Skeletal muscle satellite cell (primary cell): ENCODE data around the gene BEGAIN.

ENCODE experiments used
- H3K27me3 ChIP-seq: 2 replicates; pipeline ENCODE4 v1.7.0; 2013; ENCODE audit warnings: low read length; ENCODE audit not compliant: control insufficient read depth, insufficient read depth
- H3K36me3 ChIP-seq: 2 replicates; pipeline ENCODE4 v1.7.0; 2013; ENCODE audit warnings: mild to moderate bottlenecking, control low read depth, low read length; ENCODE audit not compliant: insufficient read depth
- H3K4me1 ChIP-seq: 2 replicates; pipeline ENCODE4 v1.7.0; 2013; ENCODE audit warnings: low read length; ENCODE audit not compliant: control insufficient read depth, insufficient read depth
- H3K4me2 ChIP-seq: 2 replicates; pipeline ENCODE4 v1.7.0; 2013; ENCODE audit warnings: mild to moderate bottlenecking, low read length
- H3K4me3 ChIP-seq: 2 replicates; pipeline ENCODE4 v1.7.0; 2013; ENCODE audit warnings: low read length
- H3K9ac ChIP-seq: 2 replicates; pipeline ENCODE4 v1.7.0; 2013; ENCODE audit warnings: mild to moderate bottlenecking, low read depth, low read length, moderate library complexity
- H3K9me3 ChIP-seq: replicated peaks from 2 replicates; pipeline ENCODE4 v1.7.0; 2013; ENCODE audit warnings: mild to moderate bottlenecking, control low read depth, low read length

BEGAIN gene

GRCh38 chr14:100557658-100558057 is 29.6 kb downstream of the BEGAIN start:
- no peaks in the 10 kb centered on the region for H3K9me3 ChIP-seq
- H3K9ac ChIP-seq: no peak overlapping the region
- no peaks in the 10 kb centered on the region for H3K36me3 ChIP-seq
- peaks cover 5% of the 10 kb centered on the region for H3K4me1 ChIP-seq
- H3K4me2 ChIP-seq: no peak overlapping the region
- H3K4me3 ChIP-seq: no peak overlapping the region
- H3K27me3 ChIP-seq: peaks cover 37% of the 10 kb centered on the region

GRCh38 chr14:100556936-100557505 is 30.2 kb downstream of the BEGAIN start:
- Histone ChIP-seq H3K4me1 (peaks cover 5% of the 10 kb centered on the region), H3K36me3 (no peaks in the 10 kb centered on the region), H3K9ac (no peak overlapping the region), H3K27me3 (peaks cover 37% of the 10 kb centered on the region), H3K9me3 (no peaks in the 10 kb centered on the region), H3K4me2 (no peak overlapping the region), H3K4me3 (no peak overlapping the region)

- no peak overlapping the region for H3K4me3 ChIP-seq
- H3K4me1 ChIP-seq: peaks cover 5% of the 10 kb centered on the region
- no peaks in the 10 kb centered on the region for H3K9me3 ChIP-seq
- H3K4me2 ChIP-seq: no peak overlapping the region
- no peaks in the 10 kb centered on the region for H3K36me3 ChIP-seq
- no peak overlapping the region for H3K9ac ChIP-seq
- H3K27me3 ChIP-seq: peaks cover 37% of the 10 kb centered on the region
These were observed 31.1 kb downstream of the BEGAIN start for GRCh38 chr14:100556140-100556475.

GRCh38 chr14:100555436-100556139 is 31.6 kb downstream of the BEGAIN start:
- no peak overlapping the region for H3K4me3 ChIP-seq
- H3K4me1 ChIP-seq: peaks cover 5% of the 10 kb centered on the region
- H3K36me3 ChIP-seq: no peaks in the 10 kb centered on the region
- peaks cover 37% of the 10 kb centered on the region for H3K27me3 ChIP-seq
- H3K9ac ChIP-seq: no peak overlapping the region
- H3K4me2 ChIP-seq: no peak overlapping the region
- H3K9me3 ChIP-seq: no peaks in the 10 kb centered on the region

GRCh38 chr14:100554696-100555320 is 32.4 kb downstream of the BEGAIN start:
- H3K27me3 ChIP-seq: peaks cover 37% of the 10 kb centered on the region
- H3K4me1 ChIP-seq: peaks cover 5% of the 10 kb centered on the region
- H3K4me3 ChIP-seq: no peak overlapping the region
- no peaks in the 10 kb centered on the region for H3K9me3 ChIP-seq
- no peak overlapping the region for H3K4me2 ChIP-seq
- H3K9ac ChIP-seq: no peak overlapping the region
- no peaks in the 10 kb centered on the region for H3K36me3 ChIP-seq

- Histone ChIP-seq H3K9ac (no peak overlapping the region), H3K4me1 (peaks cover 5% of the 10 kb centered on the region), H3K36me3 (no peaks in the 10 kb centered on the region), H3K4me2 (peak overlapping the region; percentile 76), H3K27me3 (peaks cover 31% of the 10 kb centered on the region), H3K4me3 (peak overlapping the region; percentile 51), H3K9me3 (no peaks in the 10 kb centered on the region)
These were observed 33.0 kb downstream of the BEGAIN start for GRCh38 chr14:100554082-100554677.

GRCh38 chr14:100553471-100553870 is 33.7 kb downstream of the BEGAIN start:
- Histone ChIP-seq H3K27me3 (peaks cover 28% of the 10 kb centered on the region), H3K9ac (no peak overlapping the region), H3K4me2 (no peak overlapping the region), H3K4me1 (peaks cover 5% of the 10 kb centered on the region), H3K9me3 (no peaks in the 10 kb centered on the region), H3K4me3 (no peak overlapping the region), H3K36me3 (no peaks in the 10 kb centered on the region)

- H3K9me3 ChIP-seq: no peaks in the 10 kb centered on the region
- no peaks in the 10 kb centered on the region for H3K36me3 ChIP-seq
- H3K9ac ChIP-seq: no peak overlapping the region
- no peak overlapping the region for H3K4me3 ChIP-seq
- H3K4me1 ChIP-seq: peaks cover 11% of the 10 kb centered on the region
- no peak overlapping the region for H3K4me2 ChIP-seq
- peaks cover 22% of the 10 kb centered on the region for H3K27me3 ChIP-seq
These were observed 34.6 kb downstream of the BEGAIN start for GRCh38 chr14:100552524-100553125.

- Histone ChIP-seq H3K36me3 (no peaks in the 10 kb centered on the region), H3K4me3 (no peak overlapping the region), H3K4me1 (peaks cover 19% of the 10 kb centered on the region), H3K9me3 (no peaks in the 10 kb centered on the region), H3K9ac (no peak overlapping the region), H3K27me3 (peaks cover 19% of the 10 kb centered on the region), H3K4me2 (no peak overlapping the region)
These were observed 36.2 kb downstream of the BEGAIN start for GRCh38 chr14:100551056-100551455.

GRCh38 chr14:100549834-100550625 is 37.2 kb downstream of the BEGAIN start:
- no peaks in the 10 kb centered on the region for H3K36me3 ChIP-seq
- no peak overlapping the region for H3K4me2 ChIP-seq
- H3K4me1 ChIP-seq: peaks cover 21% of the 10 kb centered on the region
- no peak overlapping the region for H3K4me3 ChIP-seq
- no peaks in the 10 kb centered on the region for H3K9me3 ChIP-seq
- H3K27me3 ChIP-seq: peaks cover 18% of the 10 kb centered on the region
- no peak overlapping the region for H3K9ac ChIP-seq

GRCh38 chr14:100548939-100549338 is 38.3 kb downstream of the BEGAIN start:
- H3K4me3 ChIP-seq: no peak overlapping the region
- H3K4me1 ChIP-seq: peaks cover 17% of the 10 kb centered on the region
- peaks cover 9% of the 10 kb centered on the region for H3K27me3 ChIP-seq
- no peak overlapping the region for H3K4me2 ChIP-seq
- no peak overlapping the region for H3K9ac ChIP-seq
- no peaks in the 10 kb centered on the region for H3K36me3 ChIP-seq
- no peaks in the 10 kb centered on the region for H3K9me3 ChIP-seq
